Activated CD4-positive, alpha-beta T cell treated with anti-CD3 and anti-CD28 coated beads, Interleukin-2, amount 50 U/mL, for 24 hours (primary cell): ENCODE results near the gene TMEM62.

Source experiments
- DNase-seq, 2 donors: peaks; one replicate each; pipeline ENCODE4 v3.0.0-alpha.2; 2020; ENCODE audit warnings: low read depth in 1 of 2, low spot score in 1 of 2

Gene TMEM62

DNA sequence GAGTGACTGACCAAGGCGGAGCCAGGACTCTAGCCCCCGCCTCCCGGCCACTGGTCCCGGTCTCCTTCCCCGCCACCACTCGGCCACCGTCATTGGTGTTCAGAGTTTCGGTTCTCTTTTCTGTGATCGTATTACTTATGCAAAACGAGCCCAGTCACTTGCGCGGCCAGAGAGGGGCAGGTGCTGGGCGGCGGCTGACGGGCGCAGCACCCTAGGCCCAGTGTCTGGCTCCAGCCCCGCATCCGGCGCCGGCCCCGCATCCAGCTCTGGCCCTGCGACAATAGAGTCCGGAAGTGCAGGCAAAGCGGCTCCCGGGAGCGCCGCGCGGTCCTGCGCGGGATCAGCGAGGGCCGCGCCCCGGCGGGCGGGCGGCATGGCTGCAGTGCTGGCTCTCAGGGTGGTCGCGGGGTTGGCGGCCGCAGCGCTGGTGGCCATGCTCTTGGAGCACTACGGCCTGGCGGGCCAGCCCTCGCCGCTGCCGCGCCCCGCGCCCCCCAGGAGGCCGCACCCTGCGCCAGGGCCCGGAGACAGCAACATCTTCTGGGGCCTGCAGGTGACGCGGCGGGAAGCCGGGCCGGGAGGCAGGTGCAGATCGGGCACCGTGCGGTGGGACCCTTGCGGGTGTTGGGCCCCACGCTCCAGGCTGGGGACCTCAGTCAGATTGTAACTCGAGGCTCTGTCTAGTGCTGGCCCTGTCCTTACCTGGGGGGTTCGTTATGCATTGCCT is at the start of gene TMEM62:
TMEM62 (plus strand) TSS at position 157 of the 727 bp plus-strand sequence; CDS start at position 374, 217 bp downstream.
- DNase-seq: peak; percentile 26 to 43

DNA sequence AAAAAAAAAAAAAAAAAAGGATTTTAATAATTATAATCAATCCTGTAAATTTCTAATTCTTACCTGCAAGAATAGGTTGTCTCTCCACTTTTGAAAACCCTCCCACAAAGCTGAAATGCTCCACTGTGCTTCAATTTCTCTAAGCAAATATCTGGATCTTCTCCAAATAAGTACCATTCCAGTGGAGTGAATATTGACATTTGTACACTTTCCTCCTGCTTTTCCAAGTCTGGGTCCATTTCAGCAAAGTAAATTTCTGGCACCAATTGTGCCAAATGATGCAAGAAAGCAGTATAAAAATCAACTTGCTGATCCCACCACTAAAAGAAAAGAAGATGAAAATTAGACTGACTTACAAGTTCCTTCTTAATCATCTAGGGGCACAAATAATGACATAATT is 47.5 kb upstream of the TMEM62 start:
- DNase-seq: no peak

DNA sequence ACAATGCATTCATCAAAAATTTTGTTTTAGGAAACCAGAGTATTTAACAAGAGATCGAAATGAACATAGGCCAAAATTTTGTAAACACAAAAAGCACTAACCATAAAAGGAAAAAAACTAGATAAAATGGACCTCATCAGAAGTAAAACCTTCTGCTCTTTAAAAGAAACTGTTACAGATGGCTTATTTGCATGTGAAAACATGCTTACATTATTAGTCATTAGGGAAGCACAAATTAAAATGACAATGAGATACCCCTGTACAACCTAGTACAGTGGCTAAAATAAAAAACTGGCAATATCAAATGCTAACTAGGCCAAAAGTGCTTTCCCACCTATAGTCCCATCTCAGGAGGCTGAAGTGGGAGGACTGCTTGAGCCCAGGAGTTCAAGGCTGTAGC is 46.8 kb upstream of the TMEM62 start:
- DNase-seq: no peak

DNA sequence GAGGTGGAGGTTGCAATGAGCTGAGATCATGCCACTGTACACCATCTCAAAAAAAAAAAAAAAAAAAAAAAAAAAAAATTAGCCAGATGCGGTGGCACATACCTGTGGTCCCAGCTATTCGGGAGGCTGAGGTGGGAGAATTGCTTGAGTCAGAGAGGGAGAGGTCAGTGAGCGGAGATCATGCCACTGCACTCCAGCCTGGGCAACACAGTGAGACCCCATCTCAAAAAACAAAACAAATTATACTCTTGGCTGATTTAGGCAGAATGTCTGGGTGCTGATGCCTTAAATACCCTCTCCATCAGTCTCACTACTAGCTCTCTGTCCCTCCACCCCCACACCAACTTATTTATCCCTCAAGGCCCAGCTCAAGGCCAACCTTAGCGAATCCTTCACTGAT is 41.5 kb upstream of the TMEM62 start:
- no peak for DNase-seq

DNA sequence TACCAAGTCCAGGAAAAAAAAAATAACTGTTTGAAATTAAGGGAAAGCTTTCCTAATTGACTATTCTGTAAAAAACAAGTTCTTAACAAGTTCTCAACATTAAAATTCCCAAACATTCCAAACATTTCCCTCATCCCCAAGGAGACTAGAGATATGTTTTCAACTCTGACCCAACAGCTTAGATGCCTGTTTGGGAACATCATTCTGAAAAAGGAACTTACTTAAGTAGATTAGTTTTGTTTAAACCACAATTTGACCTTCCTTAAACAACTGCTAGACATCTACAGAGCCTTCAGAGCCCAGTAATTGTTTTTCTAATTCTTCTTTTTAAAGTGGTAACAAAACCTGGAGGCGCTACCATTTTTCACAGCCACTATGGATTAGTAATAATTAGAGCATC is 40.4 kb upstream of the TMEM62 start:
- no peak for DNase-seq

DNA sequence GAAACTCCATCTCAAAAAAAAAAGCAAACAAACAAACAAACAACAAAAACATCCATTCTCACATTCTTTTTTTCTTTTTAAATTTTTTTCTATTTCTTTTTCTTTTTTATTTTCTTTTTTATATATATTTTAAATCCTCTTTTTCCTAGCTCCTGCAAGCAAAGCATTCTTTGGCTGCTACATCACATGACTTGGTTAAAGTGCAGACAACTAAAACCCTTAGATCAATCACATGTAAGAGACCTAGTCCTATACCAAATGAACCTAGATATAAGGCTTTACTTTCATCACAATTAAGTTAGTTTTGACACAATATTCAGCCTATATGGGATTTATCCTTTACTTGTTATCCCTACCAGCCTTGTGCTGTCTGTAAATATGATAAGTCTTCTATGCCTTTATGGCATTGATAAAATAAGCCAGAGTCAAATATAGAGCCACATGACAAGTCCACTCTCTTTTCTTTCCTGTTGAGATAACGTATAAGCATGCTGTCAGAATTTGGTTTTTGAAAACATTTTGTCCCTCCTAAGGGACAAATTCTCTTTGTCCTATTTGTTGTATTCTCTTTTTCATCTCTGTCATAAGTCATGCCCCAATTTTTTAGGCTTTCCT is 38.9 kb upstream of the TMEM62 start:
- no peak for DNase-seq

DNA sequence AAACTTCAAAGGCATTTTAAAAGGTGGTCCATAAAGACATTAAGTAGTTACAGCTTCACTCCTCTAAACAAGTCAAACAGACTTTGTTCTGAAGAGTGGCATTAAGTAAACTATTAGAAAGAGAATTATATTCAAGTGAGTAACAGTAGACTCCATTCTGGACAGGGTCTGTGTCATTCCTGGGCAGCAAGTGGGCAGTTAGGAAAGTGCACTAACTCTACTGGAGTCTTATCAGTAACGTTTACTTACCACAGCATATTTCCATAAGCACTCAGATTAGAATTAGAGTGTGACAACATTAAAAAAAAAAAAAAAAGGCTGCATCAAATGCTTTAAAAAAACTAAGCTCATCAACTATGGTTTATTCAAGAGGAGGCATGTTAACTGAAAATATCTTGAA is 38.1 kb upstream of the TMEM62 start:
- DNase-seq: no peak

DNA sequence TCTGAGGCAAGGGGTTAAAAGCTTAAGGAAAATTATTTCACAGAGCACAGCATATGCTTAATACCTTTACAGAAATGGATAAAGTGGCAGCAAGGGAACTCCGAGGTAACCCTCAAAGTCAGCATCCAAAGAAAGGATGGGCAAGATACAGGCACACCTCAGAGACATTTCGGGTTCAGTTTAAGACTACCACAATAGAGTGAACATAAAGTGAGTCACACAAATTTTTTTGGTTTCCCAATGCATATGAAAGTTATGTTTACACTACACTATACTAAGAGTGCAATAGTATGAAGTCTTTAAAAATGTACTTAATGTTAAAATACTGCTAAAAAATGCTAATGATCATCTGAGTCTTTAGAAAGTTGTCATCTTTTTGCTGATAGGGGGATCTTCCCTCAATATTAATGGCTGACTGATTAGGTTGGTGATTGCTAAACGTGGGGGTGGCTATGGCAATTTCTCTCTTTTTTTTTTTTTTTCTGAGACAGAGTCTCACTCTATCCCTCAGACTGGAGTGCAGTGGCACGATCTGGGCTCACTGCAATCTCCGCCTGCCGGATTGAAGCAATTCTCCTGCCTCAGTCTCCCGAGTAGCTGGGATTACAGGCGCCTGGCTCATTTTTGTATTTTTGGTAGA is 37.6 kb upstream of the TMEM62 start:
- DNase-seq: no peak

DNA sequence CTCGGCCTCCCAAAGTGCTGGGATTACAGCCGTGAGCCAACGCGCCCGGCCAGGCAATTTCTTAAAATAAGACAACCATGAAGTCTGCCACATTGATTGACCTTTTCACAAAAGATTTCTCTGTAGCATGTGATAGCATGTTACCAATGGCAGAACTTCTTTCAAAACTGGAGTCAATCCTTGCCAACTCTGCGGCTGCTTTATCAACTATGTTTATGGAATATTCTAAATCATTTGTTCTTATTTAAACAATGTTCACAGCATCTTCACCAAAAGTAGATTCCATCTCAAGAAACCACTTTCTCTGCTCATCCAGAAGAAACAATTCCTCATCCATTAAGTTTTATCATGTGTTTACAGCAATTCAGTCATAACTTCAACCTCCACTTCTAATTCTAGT is 37.0 kb upstream of the TMEM62 start:
- DNase-seq: no peak

DNA sequence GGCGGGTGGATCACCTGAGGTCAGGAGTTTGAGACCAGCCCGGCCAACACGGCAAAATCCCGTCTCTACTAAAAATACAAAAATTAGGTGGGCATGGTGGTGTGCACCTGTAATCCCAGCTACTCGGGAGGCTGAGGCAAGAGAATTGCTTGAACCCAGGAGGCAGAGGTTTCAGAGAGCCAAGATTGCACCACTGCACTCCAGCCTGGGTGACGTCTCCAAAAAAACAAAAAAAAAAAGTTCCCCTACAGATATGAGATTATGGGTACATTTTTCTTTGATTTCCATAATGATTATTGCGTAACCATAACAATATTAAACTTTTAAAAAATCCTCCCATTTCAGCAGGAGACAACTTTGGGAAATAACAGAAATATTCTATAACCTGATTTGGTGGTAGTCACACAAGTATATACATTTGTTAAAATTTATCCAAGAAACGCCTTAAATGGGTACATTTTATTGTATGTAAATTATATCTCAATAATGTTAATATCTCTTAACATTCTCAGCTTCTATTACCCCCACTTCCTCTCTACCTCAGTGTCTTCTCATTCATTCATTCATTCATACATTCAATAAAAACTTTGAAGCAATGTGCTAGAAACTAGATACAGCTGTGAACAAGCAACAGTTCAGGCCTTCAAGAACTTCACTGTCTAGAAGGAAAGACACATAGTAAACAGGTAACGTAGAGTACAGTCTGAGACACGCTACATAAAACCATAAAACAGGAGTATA is 34.1 kb upstream of the TMEM62 start:
- DNase-seq: no peak

DNA sequence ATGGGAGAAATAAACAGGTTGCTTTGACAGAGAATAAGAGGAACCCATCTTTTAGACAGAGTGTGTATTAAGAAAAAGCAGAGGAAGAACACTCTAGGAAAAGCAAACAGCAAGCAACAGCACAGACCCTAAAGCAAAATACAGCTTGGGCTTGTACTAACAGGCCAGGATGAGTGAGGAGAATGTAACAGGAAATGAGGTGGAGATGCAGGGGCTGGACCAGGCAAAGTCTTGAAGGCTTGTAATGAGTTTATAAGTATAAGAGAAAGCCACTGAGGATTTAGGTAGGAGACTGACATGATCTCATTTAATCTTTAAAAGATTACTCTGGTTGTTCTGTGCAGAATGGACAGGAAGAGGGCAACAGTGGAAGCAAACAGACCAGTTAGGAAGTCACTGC is 32.4 kb upstream of the TMEM62 start:
- DNase-seq: no peak

DNA sequence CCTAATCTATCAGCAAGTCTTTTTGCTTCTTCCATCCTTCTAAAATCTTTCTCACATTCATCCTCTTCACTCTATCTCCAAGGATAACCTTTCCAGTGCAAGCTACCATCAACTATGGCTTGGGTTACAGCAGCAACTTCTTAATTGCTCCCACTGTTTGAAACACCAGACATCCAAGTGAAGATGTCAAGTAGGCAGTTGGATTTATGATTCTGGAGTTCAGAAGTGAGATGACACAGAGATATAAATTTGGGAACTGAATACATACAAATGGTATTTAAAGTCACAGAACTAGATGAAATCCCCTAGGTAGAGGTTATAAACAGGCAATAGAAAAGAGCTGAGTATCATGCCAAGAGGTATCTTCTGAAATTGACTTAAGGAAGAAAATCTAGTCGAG is 31.2 kb upstream of the TMEM62 start:
- no peak for DNase-seq

DNA sequence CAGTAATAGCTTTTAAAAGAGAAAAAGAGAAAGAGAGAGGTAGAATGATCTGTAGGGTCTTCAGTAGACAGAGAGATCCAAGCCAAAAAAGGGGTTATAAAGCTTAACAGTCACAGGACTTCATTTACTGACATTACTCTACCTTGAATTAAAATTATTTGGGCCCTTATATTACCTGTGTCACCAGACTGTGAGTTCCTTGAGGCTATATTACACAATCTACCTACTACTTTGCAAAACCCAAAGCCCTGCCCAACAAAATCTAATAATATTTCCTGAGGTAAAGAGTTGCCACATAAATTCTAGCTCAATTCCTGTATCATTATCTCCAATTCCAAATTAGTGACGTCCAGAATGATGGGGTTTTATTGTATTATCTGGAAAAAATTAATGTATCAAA is 29.5 kb upstream of the TMEM62 start:
- no peak for DNase-seq

DNA sequence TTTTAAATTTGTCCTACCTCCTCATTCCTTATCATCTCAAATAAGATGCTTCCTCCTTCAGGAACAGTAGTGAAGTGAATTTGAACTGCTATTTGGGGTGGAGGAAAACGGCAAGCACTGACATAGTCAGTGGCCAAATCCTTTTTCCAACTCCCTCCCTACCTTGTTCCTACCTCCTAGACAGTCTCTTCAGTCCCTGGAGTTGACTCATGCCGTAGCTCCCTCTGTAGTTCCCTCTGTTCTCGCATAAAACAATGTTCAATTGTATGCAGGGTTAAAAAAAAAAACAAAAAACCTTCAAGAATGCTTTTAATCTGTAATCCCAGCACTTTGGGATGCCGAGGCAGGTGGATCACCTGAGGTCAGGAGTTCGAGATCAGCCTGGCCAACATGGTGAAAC is 29.0 kb upstream of the TMEM62 start:
- no peak for DNase-seq

DNA sequence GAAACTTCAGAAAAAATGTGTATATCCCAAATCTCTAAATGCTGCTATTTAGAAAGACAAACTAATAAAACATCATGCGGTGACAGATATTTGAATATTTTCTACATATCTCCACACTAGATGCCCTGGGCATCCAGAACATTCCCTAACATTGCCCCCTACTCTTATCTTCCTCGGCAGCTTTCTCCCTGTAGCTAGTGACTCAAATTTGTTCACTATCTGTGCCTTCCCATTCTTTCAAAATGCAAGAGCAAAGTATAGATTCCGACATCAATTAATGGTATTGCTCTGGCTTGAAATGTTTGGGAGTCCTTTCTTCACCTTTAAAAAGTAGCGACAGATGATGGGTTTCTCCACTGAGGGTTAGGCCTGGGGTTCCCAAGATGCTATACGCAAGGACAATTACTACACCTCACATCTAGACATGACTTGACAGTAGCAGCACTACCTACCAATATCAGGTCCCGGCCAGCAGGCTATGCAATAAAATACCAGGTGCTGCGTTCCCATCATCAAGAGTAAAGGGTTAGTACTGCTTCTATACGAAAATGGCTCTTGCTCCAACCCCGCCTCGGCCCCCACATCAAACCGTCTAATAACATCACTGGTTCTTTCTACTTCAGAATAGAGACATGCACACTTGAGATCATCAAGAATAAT is 28.2 kb upstream of the TMEM62 start:
- DNase-seq: peak; percentile 2 to 7

DNA sequence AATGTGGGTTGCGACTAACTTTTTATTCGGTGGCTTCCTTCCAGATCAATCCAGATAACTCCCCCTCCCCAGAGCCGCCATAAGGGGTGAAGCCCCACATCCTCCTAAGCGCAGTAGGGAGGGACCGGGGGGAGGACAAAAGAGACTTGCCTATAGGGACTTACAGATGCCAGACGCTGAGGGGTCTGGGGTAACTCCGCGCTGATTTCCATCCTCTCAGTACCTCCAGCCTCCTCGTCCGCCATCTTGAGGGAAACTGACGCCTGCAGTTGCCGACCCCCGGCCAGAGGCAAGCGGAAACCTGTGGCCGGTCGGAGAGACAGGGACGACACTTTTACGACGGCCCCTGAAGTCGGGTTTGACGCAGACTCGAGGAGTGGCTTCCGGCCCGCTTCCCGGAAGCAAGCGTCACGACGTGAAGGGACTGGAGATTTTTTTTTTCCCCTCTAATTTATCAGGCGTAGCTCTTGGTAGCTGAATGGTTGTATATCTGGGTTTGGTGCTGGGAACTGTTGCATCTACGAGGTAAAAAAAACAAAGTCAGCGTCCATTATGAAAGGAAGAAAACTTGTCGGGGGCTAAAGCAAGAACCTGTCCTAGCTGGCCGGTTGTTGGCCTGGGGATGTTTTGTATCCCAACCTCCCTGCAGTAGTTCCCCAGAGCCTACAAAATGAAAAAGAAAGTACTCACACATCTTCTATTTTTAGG is 27.5 kb upstream of the TMEM62 start, which contains the start of gene UBR1:
UBR1 (minus strand) TSS at position 261 of the 708 bp plus-strand sequence; CDS start at position 245, 16 bp downstream.
- DNase-seq: peak; percentile 73 to 88

DNA sequence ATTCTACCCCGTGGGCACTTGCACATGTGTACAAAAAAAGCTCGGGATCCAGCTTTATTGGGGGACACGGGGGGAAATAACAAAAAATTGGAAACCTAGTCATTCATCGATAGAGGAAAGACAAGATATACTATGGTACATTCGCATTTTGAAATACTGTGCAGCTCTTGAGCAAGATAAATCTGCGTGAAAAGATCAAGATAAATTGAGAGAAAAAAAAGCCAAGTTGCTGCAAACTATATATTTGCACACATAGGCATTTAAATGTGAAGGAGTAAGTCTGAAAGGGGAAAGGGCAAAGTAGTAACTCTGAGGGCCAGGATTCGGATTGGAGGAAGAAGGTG is 26.9 kb upstream of the TMEM62 start:
- no peak for DNase-seq

DNA sequence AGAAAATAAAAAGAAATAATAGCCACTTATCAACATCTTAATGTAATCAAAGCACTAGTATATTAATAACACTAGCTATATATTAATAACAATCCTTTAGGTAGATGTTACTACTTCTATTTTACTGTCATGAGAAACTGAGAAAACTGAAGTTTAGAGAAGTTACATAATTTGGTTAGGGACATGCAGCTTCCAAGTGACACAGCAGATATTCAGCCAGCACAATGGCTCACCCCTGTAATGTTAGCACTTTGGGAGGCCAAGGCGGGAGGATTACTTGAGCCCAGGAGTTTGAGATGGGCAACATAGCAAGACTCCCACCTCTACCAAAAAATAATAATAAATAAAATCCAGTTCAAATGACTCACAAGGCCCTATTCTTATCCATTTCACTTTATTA is 25.6 kb upstream of the TMEM62 start:
- no peak for DNase-seq

DNA sequence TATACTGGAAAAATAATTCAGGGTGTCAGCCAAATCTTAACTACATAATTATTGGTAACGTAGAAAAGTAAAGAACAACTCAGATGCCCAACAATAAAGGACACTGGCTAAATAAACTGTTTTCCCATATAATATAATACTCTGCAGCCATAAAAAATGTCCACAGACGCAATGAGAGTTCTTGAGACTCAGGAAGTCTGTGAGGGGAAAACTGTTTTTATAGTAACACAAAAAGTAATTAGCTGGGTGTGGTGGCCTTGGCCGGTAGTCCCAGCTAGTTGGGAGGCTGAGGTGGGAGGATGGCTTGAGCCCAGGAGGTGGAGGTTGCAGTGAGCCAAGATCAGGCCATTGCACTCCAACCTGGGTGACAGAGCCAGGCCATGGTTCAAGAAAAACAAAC is 22.0 kb upstream of the TMEM62 start:
- DNase-seq: no peak

DNA sequence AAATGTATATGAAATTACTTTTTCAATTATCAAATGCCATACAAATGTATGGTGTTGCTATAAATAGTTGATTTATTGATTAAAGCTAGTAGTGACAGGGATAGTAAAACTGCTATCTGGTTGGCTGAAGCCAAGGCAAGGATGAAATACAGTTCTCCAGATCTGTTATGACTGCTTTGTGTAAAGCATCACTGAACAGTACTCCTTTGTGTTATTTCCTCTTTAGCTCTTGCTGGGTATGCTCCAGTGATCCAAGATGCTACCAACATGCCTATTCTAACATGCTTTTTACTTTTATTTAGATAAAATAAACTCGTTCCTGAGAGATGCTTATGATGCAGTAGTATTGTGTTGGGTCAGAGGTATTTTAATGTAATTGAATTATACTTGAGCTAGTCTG is 15.1 kb upstream of the TMEM62 start:
- DNase-seq: no peak

DNA sequence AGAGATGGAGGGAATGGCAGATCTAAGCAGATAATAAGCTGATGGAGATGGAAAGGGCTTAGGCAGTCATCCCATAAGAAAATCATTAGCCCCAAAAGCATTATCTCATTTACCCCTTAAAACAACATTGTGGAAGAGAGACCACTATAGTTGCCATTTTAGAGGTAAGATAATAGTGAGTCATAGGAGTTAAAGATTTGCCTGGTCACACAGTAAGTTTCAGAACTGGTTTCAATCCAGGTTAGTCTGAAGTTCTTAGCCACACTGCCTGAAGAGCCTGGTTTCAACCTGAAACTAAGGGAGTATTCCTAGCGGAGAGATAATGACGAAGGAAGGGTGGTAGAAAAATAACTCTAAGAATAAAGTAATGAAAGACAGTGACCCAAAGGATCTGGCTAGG is 14.6 kb upstream of the TMEM62 start:
- no peak for DNase-seq
